Adrenal gland (tissue), 12 donors: ENCODE data around the gene ARMH1. TPM values are rescaled to one million over a fixed set of nuclear protein-coding genes. Genes with fewer than 3 reads are reported as not detected.
"Not testable (repeated sequence)": the region's sequence is repeated elsewhere in the genome, so short reads cannot be mapped to it uniquely, and the experiment has no call there.

Experiments used
- DNase-seq, 7 donors: peaks; one replicate each; pipeline ENCODE4 v3.0.0-alpha.2; 2019 to 2020
- H3K27ac ChIP-seq, 5 donors: fragments of 200-600 bp; sonication (generic) in 4 of 5; 1 replicate in 3 of 5; 2 replicates in 2 of 5; pipeline versions ENCODE4 v1.5.1 to v1.8.0; 2016 to 2020; ENCODE audit warnings: mild to moderate bottlenecking in 1 of 5
- H3K27me3 ChIP-seq: fragments of 200-600 bp; 2 replicates; pipeline ENCODE4 v1.8.0; 2021
- H3K36me3 ChIP-seq, 2 donors: fragments of 200-600 bp; replicated peaks in 1 of 2; 1 replicate in 1 of 2; 2 replicates in 1 of 2; pipeline versions ENCODE4 v1.5.1 to v1.8.0; 2018 to 2022
- H3K4me1 ChIP-seq, 2 donors: fragments of 200-600 bp; replicated peaks in 1 of 2; 1 replicate in 1 of 2; 2 replicates in 1 of 2; pipeline versions ENCODE4 v1.5.1 to v1.8.0; 2018 to 2021
- H3K4me3 ChIP-seq, 4 donors: fragments of 200-600 bp; sonication (generic) in 3 of 4; one replicate each; pipeline ENCODE4 v1.5.1; 2016 to 2018
- H3K9me3 ChIP-seq, 3 donors: fragments of 200-600 bp; sonication (generic) in 1 of 3; replicated peaks in 1 of 3; 1 replicate in 2 of 3; 2 replicates in 1 of 3; pipeline versions ENCODE4 v1.5.1 to v1.8.0; 2016 to 2021
- POLR2A ChIP-seq, 2 donors: fragments of 450-650 bp; IDR thresholded peaks; one replicate each; pipeline ENCODE4 v1.6.1; 2017; ENCODE audit warnings: antibody characterized with exemption in 2 of 2, mild to moderate bottlenecking in 2 of 2, moderate library complexity in 1 of 2
- WGBS, 4 donors: extraction: QIAGEN DNeasy Blood & Tissue Kit in 2 of 4; methylation state at CpG; one replicate each; pipeline versions ENCODE4 v1.1.5 to v1.1.7; 2013 to 2017; 5-methylcytosine and 5-hydroxymethylcytosine counted together
- intact Hi-C, 2 donors: fragments of 100-400 bp; cut with DNase I; formaldehyde crosslinking; loops; one replicate each; pipeline versions ENCODE4 v1.14.1 to v1.15.0; 2022 to 2023
- polyA plus RNA-seq, 3 donors: library from polyadenylated mRNA; stranded (reverse); fragments of 200-250 nt in 2 of 3; fragments of 350-450 nt in 1 of 3; fragmentation: Illumina TruSeq in 1 of 3; extraction: RNeasy Lipid Tissue Mini Kit (QIAGEN cat#74804) in 1 of 3; gene quantifications; one replicate each; pipeline ENCODE4 v1.2.3, GENCODE V29; 2013 to 2014
- total RNA-seq, 9 donors: library from RNA; depleted of rRNA in 4 of 9; stranded (reverse); fragments of >200 nt in 4 of 9; fragments of 120-200 nt in 1 of 9; fragmentation: NEBNext Ultra II Directional in 1 of 9; extraction: Animal tissue kit (Norgen Biotek cat#: 25700) in 1 of 9; gene quantifications; one replicate each; pipeline versions ENCODE4 v1.1.0 to v1.2.4, GENCODE V29; 2013 to 2023
- TF ChIP-seq, protein P1 (sequence below), 6 experiments: fragments of 450-650 bp in 4 of 6; fragments of 200-600 bp in 2 of 6; sonication (generic) in 1 of 6; IDR thresholded peaks; 1 replicate in 5 of 6; 2 replicates in 1 of 6; pipeline versions ENCODE4 v1.5.1 to v1.8.0; 2016 to 2021; ENCODE audit warnings: antibody characterized with exemption in 6 of 6, mild to moderate bottlenecking in 2 of 6, moderate library complexity in 1 of 6
- donor health status: healthy with polysubstance abuse.
- donor health status: Bipolar disorder and iron deficiency.
- donor health status: DM: yes; HTN: yes; CAD: no.
- donor health status: DM: no; HTN: no; CAD: no.
- donor health status: DM: no; HTN: no; CAD: no.
- donor health status: DM: yes; HTN: yes; CAD: no.

The ARMH1 gene
- total and polyA plus RNA-seq, 12 donors: 0.18 to 76.0 (median 4.3) TPM

DNA sequence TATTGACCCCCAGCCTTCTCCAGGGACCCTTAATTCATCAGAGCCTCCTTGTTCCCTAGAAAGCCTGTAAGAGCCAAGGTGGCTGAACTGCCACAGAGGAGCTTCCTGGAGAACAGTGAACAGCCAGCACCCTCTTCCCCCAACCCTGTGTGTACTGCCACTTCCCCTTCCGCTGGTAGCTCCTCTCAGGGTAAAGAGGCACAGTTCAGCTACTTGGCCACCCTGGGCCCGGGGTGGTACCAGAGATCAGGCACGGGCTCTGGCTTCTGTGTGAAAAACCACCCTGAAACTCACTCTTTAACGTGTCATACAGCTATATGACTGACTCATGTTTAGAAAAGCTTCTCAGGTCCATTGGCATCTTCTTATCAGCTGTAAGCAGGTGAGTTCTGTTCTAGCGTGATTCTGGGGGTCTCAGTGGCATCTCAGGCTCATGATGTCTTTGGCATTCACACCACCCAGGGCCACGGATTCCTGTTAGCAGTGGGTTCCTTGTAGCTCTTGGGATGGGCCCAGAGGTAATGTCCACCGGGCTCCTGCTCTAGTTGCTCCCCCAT, 22.4 kb downstream of the ARMH1 start:
- Histone ChIP-seq H3K27me3 (no peaks in the 10 kb centered on the region), H3K4me3 (no peak overlapping the region), H3K4me1 (no peaks in the 10 kb centered on the region), H3K27ac (no peak overlapping the region), H3K9me3 (no peaks in the 10 kb centered on the region), H3K36me3 (no peaks in the 10 kb centered on the region)
- TF ChIP-seq POLR2A (IDR thresholded peaks at IDR 0.05): no peak
- TF ChIP-seq, protein P1, sequence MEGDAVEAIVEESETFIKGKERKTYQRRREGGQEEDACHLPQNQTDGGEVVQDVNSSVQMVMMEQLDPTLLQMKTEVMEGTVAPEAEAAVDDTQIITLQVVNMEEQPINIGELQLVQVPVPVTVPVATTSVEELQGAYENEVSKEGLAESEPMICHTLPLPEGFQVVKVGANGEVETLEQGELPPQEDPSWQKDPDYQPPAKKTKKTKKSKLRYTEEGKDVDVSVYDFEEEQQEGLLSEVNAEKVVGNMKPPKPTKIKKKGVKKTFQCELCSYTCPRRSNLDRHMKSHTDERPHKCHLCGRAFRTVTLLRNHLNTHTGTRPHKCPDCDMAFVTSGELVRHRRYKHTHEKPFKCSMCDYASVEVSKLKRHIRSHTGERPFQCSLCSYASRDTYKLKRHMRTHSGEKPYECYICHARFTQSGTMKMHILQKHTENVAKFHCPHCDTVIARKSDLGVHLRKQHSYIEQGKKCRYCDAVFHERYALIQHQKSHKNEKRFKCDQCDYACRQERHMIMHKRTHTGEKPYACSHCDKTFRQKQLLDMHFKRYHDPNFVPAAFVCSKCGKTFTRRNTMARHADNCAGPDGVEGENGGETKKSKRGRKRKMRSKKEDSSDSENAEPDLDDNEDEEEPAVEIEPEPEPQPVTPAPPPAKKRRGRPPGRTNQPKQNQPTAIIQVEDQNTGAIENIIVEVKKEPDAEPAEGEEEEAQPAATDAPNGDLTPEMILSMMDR (IDR thresholded peaks at IDR 0.05): no peak
- WGBS, 4 donors: 74 to 86% (median 79%) methylated on average over 4 to 7 of the region's 7 CpGs
- intact Hi-C loops: no loop called here
- peak in 1 of 7 donors; percentile 15 for DNase-seq

DNA sequence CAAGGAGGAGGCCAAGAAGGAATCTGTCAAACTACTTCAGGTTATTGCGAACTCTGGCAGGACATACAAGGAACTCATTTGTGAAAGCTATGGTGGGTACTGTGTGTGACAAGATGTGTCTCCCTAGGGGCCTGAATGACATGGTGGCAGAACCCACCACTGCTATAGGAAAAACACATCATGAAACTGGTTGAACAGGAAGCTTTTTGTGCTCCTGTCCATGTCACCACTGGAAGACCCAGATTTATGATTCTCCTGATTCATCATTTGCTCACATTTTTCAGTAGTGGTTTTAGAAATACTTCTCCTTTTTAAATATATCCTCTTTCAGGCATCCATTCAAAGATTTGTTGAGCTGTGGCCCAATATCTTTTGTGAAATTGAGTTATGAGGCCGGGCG, 23.6 kb downstream of the ARMH1 start:
- intact Hi-C loops: no loop called here
- no peaks in the 10 kb centered on the region for H3K36me3 ChIP-seq
- DNase-seq: no peak
- no peak overlapping the region for H3K4me3 ChIP-seq
- no peaks in the 10 kb centered on the region for H3K27me3 ChIP-seq
- no peak overlapping the region for H3K27ac ChIP-seq
- no peak for TF ChIP-seq POLR2A (IDR thresholded peaks at IDR 0.05)
- TF ChIP-seq, protein P1 (IDR thresholded peaks at IDR 0.05): no peak
- no peaks in the 10 kb centered on the region for H3K9me3 ChIP-seq
- H3K4me1 ChIP-seq: no peaks in the 10 kb centered on the region
- 80 to 95% (median 84%) methylated on average over 3 of the region's 3 CpGs for WGBS, 4 donors

DNA sequence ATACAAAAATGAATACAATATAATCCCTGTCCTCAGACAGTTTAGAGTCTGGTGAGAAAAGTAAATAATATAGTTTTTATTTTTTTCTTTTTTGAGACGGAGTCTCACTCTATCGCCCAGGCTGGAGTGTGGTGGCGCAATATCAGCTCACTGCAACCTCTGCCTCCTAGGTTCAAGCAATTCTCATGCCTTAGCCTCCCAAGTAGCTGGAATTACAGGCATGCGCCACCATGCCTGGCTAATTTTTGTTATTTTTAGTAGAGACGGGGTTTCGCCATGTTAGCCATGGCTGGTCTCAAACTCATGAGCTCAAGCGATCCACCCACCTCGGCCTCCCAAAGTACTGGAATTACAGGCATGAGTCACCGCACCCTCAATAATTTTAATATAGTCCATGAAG, 24.9 kb downstream of the ARMH1 start:
- H3K4me1 ChIP-seq, H3K4me3 ChIP-seq, H3K27ac ChIP-seq, H3K27me3 ChIP-seq, intact Hi-C loops, H3K36me3 ChIP-seq, H3K9me3 ChIP-seq: not testable (repeated sequence)
- DNase-seq: peak in 1 of 7 donors; percentile 2
- 80 to 97% (median 87%) methylated on average over 9 of the region's 9 CpGs for WGBS, 4 donors

DNA sequence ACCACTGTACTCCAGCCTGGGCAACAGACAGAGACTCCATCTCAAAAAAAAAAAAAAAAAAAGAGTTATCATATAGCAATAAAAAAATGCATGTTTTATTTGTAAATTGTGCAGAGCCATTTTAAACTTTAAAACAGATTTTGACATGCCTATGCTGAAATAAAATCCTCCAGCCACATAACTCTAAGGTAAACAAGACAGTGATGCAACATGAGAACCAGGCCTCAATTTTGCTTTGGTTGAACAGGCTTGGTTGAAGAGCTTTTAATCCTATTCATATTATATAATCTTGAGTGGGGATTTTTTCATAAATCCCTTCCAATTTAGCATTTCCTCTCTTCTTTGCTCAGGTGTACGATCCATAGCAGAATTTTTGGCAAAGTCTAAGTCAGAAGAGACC, 26.1 kb downstream of the ARMH1 start:
- intact Hi-C loops: no loop called here
- H3K4me3 ChIP-seq: no peak overlapping the region
- H3K9me3 ChIP-seq: no peaks in the 10 kb centered on the region
- no peaks in the 10 kb centered on the region for H3K27me3 ChIP-seq
- no peak for DNase-seq
- TF ChIP-seq POLR2A (IDR thresholded peaks at IDR 0.05): no peak
- TF ChIP-seq, protein P1 (IDR thresholded peaks at IDR 0.05): no peak
- no peaks in the 10 kb centered on the region for H3K4me1 ChIP-seq
- no peaks in the 10 kb centered on the region for H3K36me3 ChIP-seq
- no peak overlapping the region for H3K27ac ChIP-seq
- 86 to 97% (median 91%) methylated on average over 1 of the region's 1 CpG for WGBS, 4 donors

DNA sequence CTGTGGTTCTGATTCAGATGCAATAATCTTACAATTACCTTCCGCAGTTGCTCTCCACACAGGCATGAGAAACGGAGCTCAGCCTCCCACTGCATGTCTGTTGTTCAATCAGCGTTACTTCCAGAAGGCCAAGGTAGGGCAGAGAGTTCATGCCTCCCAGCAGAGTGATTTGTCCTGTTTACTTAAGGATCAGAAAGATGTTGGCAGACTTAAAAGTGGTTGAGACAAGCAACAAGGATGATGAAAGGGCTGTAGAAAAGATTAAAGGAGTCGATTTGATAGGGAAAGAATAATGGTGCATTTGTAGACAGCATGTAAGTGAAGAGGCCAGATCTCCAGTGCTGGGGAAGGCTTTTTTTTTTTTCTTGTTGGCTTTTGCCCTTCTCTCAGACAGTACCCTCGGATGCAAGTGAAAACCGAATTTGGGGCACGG, 26.6 kb downstream of the ARMH1 start:
- Histone ChIP-seq H3K4me1 (no peaks in the 10 kb centered on the region), H3K36me3 (no peaks in the 10 kb centered on the region), H3K4me3 (no peak overlapping the region), H3K9me3 (no peaks in the 10 kb centered on the region), H3K27me3 (no peaks in the 10 kb centered on the region), H3K27ac (no peak overlapping the region)
- 58 to 75% (median 74%) methylated on average over 7 of the region's 7 CpGs for WGBS, 4 donors
- no peak for DNase-seq
- intact Hi-C loops: no loop called here
- no peak for TF ChIP-seq POLR2A (IDR thresholded peaks at IDR 0.05)
- TF ChIP-seq, protein P1 (IDR thresholded peaks at IDR 0.05): no peak
